GM18508 (cell line): Measurements from ENCODE around the gene DENND2C.

Experiments used
- ATAC-seq: cut with Tn5 transposase; IDR thresholded peaks from one replicate; pipeline ENCODE4 v1.9.1; 2021; ENCODE audit warnings: moderate number of reproducible peaks; ENCODE audit not compliant: insufficient read depth, unreplicated experiment

DENND2C gene

DNA sequence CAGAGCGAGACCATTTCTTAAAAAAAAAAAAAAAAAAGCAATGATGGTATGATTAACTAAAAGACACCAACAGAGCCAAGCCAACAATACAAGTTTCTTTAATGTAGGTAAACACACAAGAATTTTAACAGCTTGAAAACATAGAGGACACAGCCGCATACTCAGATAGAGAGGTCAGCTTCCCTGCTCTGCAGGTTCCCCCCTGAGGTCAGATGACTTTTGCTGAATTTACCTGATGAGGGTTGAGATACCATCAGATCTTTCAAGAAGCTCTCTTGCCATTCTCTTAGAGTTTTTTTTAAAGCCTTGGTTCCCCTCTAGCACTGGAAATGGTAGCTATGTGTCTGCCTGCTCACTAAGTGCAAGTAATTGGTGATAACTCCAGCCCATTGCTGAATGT is 119.5 kb downstream of the DENND2C start:
- ATAC-seq: no peak

DNA sequence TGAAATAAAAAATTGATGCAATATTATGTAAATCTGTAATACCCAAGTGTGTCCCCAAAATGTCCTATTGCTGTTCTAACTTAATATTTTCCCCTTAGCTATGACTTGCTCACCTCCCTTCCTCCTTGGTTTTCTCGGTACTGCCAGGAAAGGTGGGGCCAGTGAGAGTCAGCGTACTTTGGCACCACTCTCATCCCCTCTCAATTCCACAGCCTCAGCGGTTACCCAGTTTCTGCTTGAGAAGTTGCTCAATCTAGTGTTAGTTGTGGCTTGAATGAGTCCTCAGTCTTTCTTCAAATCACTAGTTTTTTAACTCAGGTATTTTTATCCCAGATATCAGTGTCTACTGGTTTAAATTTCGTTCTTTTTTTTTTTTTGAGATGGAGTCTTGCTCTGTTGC is 120.7 kb downstream of the DENND2C start:
- ATAC-seq: no peak

DNA sequence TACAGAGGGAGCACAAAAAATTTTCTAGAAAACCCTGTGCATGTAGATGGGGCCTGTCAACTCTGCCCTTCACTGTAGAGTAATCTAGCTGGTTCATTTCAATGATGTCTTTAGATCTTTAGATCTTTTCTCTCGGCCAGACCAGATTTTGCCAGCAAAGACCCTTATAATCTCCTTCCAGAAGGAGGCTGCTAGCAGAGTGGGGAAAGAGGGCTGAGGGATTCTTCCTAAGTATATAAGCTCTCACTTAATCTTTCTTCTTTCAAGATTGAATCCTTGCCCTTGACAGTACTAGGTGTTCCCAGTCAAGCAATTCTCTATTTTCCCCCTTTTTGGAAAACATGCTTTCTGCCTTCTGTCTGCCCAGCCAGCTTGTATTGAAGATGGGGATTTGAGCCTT is 122.8 kb downstream of the DENND2C start:
- ATAC-seq: no peak

DNA sequence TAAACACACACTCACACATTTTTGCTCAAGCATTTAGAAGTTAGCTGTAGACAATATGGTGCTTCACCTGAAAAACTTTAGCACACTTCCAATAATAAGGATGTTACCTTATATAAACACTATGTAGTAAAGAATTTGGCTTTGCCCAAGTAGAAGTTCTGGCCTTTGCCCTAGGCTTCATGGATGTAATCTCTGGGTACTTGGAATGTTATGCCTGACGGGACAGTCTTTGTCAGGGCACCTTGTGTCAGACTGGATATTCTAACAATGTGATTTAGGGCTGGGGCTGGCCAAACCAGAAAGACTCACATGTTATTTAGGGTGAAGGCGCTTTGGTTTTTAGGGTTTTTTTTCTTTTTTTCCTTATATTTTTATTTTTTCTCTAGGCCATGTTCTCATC is 124.1 kb downstream of the DENND2C start:
- no peak for ATAC-seq

DNA sequence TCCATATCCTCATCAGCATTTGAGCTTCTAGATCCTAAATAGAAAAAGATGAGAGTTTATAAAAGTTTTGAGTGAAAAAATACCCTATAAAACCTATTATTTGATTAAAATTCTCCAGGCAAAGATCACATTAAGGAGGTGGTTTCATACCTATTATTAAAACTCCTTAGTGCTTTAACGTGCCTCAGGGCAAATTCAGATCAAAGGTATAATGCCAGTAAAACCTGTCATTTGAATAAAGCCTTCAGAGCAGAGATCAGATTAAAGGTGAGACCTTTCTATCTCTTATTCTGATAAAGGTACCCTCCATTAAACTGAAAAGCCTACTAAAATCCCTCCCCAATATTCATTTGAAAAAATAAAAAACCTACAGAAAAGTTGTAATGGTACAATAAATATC is 124.5 kb downstream of the DENND2C start:
- no peak for ATAC-seq

DNA sequence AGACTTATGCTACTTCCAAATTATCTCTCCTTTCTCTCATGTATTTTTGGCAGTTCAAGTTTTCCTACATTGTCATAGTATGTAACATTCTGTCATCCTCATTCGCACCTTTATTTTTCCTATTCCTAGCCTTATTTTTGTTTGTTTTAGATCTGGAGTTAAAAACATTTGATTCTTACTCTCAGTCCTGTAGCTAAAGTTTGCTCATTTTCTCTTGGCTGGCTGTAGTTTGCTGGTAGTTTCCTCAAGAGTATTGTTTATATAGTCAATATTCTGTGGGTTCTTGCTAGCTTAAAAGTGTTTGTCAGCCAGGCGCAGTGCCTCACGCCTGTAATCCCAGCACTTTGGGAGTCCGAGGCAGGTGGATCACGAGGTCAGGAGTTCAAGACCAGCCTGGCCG is 129.0 kb downstream of the DENND2C start:
- ATAC-seq: no peak

DNA sequence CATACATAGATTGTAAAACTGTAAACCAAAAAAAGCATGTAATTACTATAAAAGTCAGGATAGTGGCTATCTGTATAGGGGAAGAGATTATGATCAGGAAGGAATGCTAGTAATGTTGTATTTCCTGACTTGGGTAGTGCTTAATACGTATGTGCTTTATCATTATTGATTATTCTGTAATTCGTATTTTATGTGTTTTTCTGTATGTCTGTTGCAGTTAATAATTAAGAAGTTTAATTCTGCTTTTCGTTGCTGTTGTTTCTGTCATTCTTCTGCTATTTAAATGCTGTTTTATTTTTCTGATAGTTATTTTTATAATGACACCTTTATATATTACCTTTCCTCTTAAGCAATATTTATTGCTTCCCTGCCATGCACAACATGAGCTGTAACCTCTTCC is 129.6 kb downstream of the DENND2C start:
- no peak for ATAC-seq

DNA sequence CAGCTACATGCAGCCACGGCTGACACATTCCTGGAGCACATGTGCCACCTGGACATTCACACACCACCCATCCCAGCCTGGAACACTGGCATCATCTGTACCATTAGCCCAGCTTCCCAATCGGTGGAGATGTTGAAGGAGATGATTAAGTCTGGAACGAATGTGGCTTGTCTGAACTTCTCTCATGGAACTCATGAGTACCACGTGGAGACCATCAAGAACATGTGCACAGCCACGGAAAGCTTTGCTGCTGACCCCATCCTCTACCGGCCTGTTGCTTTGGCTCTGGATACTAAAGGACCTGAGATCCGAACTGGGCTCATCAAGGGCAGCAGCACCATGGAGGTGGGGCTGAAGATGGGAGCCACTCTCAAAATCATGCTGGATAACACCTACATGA is 133.8 kb downstream of the DENND2C start:
- ATAC-seq: no peak

DNA sequence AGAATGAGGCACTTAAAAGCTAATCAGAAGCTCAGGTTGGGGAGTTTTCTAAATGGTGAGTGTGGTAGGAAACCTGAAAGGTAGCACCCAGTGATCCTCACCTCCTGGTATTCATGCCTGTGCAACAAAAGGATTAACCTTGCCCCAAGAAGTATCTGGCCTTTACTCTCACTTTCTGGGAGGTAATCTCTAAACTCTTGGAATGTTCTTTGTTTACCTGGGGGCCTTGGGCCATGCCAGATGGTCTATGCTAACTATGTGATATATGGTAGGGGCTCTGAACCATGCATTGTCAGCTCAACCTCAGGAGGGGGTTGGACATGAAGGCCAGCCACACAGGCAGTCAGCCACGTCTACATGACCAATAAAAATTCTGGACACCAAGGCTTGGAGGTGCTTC is 134.4 kb downstream of the DENND2C start:
- no peak for ATAC-seq
